Left ventricle myocardium superior (tissue), 1 donor: ENCODE measurements around the gene KHK. TPM values are rescaled to one million over a fixed set of nuclear protein-coding genes. Genes with fewer than 3 reads are reported as not detected.
"Not testable (repeated sequence)": the region's sequence is repeated elsewhere in the genome, so short reads cannot be mapped to it uniquely, and the experiment has no call there.

Source experiments
- ATAC-seq: fragments of 200-7000 bp; cut with Tn5 transposase; one replicate; pipeline ENCODE4 v1.9.1; 2020; ENCODE audit warnings: mild to moderate bottlenecking, moderate library complexity
- DNase-seq: peaks from one replicate; pipeline ENCODE4 v3.0.0-alpha.2; 2020
- intact Hi-C: fragments of 100-400 bp; cut with micrococcal nuclease; formaldehyde crosslinking; loops from one replicate; pipeline ENCODE4 v1.11.0; 2022
- total RNA-seq: library from RNA; stranded (reverse); fragmentation: NEBNext Ultra II Directional; extraction: Animal tissue kit (Norgen Biotek cat#: 25700); gene quantifications from one replicate; pipeline ENCODE4 v1.2.1, GENCODE V29; 2021
- donor health status: DM: no; HTN: yes; CAD: no; lungs with severe emphysema.

The KHK gene
- total RNA-seq, 1 donor from 2014 or later = 4.0 TPM

DNA sequence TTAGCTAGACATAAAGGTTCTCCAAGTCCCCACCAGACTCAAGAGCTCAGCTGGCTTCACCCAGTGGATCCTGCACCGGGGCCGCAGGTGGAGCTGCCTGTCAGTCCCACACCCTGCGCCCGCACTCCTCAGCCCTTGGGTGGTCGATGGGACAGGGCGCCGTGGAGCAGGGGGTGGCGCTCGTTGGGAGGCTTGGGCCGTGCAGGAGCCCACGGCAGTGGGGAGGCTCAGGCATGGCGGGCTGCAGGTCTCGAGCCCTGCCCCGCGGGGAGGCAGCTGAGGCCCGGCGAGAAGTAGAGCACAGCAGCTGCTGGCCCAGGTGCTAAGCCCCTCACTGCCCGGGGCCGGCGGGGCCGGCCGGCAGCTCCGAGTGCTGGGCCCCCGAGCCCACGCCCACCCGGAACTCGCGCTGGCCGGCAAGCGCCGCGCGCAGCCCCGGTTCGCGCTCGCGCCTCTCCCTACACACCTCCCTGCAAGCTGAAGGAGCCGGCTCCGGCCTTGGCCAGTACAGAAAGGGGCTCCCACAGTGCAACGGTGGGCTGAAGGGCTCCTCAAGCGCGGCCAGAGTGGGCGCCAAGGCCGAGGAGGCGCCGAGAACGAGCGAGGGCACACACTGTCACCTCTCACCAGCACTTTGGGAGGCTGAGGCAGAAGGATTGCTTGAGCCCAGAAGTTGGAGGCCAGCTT, 25.0 kb downstream of the KHK start:
- intact Hi-C loops, ATAC-seq, DNase-seq: not testable (repeated sequence)

DNA sequence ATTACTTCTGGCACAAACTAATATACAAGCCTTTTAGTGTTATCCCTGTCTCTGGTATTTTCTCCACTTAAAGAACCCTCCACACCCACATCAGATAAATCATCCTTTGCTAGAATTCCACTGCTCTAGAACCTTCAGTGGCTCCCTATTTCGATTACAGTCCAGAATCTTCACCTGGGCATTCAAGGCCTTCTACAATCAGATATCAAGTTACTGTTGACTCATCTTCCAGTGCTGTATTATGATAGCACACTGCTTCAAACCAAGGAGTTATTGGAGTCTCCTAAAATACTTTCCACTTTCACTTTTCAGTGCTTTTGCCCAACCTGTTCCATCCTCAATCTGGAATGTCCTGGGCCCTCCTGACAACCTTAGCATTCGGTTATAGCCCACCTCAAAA, 28.9 kb downstream of the KHK start:
- intact Hi-C loops = no loop called here
- ATAC-seq = no peak
- no peak for DNase-seq

DNA sequence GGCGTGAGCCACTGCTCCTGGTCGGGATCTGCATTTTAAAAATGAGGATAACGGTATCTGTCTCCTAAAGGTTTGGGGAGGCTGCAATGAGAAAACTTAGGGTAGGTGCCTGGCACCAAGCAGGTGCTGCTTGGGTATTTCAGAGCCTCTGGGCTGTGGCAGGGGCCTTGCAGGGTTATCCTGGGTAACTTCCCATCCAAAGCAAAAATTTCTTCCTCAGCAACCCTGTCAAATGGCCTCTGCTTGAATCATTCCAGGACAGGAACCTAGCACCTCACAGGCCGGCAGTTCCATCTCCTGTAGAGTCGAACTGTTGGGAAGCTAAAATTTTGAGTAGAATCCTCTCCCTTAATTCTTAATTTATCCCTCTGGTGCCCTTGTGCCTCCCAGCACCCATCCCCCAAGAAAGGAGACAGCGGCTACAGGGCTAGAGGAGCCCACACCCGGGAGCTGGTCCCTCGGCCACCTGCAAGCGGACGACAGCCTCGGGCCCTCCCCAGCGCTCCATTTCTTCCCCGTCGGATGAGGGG, 31.5 kb downstream of the KHK start:
- no peak for DNase-seq
- intact Hi-C loops = no loop called here

DNA sequence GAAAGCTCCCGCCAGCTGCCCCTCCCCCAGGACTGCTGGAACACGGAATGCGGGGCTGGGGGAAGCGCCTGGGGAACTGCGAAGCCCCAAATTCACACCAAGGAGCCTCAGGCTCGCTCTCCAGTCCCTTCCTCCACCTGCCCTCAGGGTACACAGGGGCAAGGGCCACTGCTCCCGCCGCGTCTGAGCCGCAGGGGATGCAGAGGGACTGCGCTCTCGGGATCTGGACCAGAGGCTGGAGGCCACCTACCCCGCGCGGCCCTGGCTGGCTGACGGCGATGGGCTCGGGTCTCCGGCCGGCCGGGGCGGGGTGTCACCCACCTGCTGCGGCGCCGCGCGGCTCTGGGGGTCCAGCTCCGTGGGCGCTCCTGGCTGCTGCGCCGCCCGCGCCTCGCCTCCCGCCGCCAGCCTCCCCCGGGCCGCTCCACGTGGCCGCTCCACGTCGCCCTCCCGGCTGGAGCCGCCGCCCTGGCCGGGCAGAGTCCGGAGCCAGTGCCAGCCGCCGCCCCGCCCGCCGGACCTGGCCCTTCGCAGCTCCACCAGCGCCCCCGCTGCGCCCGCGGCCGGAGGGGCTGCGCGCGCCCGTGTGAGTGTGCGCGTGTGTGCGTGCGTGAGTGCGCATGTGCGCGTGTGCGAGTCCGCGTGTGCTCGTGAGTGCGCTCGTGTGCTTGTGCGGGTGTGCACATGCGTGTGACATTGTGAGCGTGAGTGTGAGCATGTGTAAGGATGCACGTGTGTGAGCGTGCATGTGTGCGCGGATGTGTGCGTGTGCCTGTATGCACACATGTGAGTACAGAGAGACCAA, 32.2 kb downstream of the KHK start, which contains the start of gene CGREF1:
CGREF1 (minus strand) TSS at position 604 of the 805 bp plus-strand sequence. CDS start 14,762 bp downstream, outside the sequence.
- DNase-seq (no peak), ATAC-seq (no peak)
- intact Hi-C loops = no loop called here

More for the DNA sequence above, 31.5 kb downstream of the KHK start:
- ATAC-seq = no peak

DNA sequence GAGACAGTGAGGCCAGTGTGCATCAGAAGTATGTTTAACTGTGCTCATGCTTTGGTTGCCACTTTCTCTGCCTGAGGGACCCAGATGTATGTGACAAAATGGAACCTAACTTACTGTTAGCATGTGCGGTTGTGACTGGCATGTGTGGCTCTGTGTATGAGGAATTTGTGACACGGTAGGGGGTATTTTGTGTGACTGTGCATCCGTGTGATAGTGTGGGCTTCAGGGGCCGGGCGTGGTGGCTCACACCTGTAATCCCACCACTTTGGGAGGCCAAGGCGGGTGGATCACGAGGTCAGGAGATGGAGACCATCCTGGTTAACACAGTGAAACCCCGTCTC, 32.7 kb downstream of the KHK start:
- ATAC-seq, intact Hi-C loops, DNase-seq: not testable (repeated sequence)

DNA sequence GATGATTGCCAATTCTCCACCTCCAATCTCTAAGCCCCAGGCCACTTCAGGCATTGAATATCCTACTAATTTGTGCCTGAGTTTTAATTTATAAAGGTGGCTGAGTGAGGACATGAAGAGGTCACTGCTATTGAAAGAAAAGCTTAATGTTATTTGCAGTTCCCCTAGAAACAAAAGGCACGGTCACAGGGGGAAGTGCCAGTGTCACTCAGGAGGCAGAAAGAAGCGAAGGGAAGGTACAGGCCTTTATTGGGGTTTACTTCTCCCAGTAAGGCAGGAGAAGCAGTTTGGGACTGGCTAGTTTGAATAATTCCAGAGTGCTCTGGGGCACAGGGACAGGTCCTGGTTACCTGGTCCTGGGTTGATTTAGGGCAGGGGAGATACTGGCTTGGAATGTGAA, 35.3 kb downstream of the KHK start:
- intact Hi-C loops = no loop called here
- ATAC-seq (no peak), DNase-seq (no peak)

DNA sequence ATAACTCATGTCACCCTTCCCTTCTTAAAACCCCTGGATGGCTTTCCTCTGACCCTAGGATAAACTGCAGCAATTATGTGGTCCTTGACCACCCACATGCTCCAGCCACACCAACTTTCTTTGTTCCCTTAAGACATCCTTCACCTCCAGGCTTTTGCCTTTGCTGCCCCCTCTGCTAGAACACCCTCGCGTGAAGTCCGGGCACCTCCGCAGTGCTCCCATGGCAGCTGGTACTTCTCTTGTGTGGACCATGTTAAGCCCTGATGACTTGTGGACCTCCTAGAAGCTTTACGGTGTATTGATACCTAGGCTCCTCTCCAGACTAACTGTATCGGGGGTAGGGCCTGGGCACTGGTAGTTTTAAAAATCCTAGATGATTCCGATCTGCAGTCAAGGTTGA, 36.2 kb downstream of the KHK start:
- intact Hi-C loops = no loop called here
- ATAC-seq = no peak
- DNase-seq = no peak

DNA sequence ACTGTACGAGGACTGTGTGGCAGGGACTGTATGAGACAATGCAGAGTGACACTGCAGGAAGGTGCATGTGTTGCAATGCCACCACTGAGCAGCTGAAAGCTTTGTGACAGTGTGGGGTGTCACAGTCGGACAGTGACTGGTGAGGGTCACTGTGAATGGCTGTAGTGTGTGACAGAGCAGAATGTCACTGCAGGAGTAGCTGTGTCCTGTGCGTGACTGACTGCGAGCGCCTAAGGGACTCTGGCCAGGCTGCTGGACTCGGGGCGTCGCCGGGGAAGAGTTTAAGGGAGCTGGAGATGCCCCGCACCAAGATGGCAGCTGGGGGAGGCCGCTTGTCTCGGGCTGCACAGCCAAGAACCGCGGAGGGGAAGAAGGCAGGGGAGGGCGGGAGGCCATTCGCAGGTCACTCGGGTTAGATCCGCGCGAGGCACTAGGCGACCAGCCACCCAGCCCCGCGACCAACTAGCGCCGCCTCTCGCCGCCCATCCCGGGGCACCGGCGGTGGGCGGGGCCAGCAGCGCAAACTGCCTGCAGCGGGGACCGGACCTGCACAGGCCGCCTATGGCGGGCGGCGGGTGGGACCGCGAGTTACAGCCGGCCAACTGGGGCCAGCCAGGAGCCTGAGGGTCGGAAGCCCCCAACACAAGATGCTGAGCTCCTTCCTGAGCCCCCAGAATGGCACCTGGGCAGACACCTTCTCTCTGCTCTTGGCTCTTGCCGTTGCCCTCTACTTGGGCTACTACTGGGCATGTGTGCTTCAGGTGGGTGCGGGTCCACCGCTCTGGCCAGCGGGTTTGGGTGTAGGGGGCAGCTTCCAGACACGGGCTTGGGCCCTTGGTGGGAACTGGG, 37.0 kb downstream of the KHK start, which contains the start of gene ABHD1:
ABHD1 (plus strand) TSS at position 514 of the 849 bp plus-strand sequence; CDS start at position 648, 134 bp downstream.
- ATAC-seq (peak; percentile 92), DNase-seq (peak; percentile 88)
- intact Hi-C loops = no loop called here

DNA sequence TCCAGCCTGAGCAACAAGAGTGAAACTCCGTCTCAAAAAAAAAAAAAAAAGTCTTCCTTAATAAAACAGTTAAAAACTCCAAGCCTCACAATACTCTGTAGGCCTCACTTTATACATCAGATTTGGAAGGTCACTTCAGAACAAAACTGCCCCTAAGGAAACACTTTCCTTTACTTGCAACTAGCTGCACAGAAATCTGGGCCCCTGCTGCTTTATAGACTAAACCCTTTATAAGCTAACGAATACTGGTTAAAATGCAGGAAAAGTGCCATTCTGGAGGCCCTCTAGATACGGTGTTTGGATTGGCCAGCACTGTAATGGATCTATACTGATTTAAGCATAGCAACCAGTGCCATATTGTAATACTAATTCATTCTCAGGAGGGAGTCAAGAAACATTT, 38.5 kb downstream of the KHK start:
- intact Hi-C loops = no loop called here
- no peak for ATAC-seq
- no peak for DNase-seq

DNA sequence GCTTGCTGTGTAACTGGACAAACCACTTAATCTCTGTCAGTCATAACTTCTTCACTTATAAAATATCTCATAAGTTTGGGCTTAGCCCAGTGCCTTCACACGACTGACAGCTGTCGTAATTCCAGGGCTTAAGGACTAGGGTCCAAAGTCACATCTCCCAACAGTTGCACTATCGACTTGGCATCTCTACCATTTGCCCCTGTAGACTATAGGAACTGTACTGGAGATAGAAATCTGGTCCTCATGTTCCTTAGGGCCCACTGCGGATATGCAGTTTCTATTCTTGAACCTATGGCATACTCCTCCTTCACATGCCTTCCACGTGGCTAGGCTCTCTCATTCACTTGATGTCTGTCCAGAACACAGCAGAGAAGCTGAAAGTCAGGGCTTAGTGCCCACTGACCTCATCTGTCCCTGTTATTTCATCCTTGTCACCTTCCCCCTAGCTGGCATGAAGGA, 39.7 kb downstream of the KHK start:
- intact Hi-C loops = no loop called here
- ATAC-seq (peak; percentile 57), DNase-seq (no peak)

DNA sequence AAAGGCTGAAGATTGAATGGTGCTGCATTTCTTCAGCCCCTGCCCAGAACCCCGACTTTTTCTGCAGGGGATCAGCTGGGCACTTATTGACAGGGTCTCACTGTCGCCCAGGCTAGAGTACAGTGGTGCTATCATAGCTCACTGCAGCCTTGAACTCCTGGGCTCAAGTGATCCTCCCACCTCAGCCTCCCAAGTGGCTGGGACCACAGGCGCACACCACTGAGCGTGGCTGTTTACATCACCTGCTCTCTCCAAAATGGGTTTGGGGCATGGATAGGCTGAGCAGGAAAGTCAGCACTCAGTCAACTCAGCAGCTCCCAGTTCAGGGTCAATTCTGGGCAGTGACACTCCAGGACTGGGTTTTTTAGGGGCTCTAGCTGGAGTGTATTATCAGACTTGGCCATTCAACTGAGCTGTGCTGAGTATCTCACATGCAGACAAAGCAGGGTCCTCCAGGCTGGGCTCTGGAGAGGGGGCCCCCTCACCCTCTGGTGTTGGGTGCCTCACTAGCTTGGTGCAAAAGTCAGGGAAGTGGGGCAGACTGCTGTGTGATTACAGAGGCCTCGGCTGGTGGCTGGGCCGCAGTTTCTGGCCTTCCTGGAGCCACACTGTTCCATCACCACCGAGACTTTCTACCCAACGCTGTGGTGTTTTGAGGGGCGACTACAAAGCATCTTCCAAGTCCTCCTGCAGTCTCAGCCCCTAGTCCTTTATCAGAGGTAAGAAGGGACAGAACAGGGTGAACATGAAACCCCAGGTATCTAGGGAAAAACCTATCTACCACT, 41.5 kb downstream of the KHK start:
- ATAC-seq (no peak), DNase-seq (no peak)
- intact Hi-C loops = no loop called here

DNA sequence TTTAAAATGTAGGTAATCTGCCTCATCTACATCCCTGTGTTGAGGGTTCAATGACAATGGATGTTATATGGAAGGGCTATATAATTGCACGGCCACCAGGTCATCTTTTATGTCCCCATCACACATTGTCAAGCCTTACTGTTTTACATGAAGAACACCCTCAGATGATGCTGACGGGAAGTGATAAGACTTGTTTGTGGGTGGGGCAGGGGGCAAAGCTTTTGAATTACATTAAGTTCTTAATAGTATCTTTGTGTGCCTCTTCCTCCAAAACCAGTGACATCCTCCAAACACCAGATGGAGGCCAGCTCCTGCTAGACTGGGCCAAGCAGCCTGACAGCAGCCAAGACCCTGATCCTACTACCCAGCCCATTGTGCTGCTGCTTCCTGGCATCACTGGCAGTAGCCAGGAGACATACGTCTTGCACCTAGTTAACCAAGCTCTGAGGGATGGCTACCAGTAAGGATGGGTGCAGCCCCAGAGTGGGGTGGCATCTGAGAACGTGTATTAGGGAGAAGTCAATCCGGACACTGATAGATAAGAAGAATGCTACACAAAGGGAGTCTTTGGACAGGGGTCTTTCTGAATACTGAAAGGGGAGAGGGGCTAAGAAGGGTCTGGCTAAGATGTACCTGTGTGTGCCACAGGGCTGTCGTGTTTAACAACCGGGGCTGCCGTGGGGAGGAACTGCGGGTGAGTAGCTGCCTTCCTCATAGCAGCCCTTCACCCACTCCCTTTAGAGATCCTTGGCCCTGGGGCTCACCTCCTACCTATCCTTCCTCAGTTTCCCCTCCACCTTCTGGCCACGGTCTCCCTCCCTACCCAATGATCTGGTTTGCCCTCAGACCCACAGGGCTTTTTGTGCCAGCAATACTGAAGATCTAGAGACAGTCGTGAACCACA, 42.3 kb downstream of the KHK start:
- no peak for ATAC-seq
- DNase-seq = no peak
- intact Hi-C loops = no loop called here

DNA sequence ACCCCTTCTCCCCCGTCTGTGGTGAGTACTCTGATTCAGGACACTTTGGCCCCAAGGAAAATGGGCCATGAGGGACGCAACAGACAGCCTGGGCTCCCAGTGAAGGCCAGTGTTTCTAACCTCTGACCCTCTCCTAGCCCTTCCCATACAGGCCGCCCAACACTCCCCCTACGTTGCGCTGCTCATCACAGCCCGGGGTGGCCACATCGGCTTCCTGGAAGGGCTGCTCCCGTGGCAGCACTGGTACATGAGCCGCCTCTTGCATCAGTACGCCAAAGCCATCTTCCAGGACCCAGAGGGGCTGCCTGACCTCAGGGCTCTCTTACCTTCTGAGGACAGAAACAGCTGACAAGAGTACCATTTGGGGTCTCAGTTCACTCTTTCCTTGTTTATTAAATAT, 43.8 kb downstream of the KHK start:
- intact Hi-C loops = no loop called here
- DNase-seq = no peak
- no peak for ATAC-seq

DNA sequence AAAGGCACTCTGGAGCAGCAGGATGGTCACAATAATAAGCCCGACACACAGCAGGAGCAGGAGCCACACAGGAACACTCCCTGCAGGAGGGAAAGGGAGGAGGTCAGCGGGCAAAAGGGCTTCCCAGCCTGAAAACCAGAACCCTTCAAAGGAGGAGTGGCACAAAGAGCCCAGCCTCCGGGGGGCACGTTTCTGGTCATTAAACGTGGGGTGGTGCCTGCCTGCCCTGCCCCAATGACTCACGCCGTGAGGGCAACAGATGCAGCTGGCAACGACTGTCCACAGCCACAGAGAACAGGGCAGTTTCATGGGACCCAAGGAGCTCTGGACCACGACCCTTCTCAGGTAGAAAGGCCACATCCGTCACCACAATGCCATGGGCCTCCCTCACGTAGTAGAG, 44.9 kb downstream of the KHK start:
- intact Hi-C loops = no loop called here
- ATAC-seq = no peak

DNA sequence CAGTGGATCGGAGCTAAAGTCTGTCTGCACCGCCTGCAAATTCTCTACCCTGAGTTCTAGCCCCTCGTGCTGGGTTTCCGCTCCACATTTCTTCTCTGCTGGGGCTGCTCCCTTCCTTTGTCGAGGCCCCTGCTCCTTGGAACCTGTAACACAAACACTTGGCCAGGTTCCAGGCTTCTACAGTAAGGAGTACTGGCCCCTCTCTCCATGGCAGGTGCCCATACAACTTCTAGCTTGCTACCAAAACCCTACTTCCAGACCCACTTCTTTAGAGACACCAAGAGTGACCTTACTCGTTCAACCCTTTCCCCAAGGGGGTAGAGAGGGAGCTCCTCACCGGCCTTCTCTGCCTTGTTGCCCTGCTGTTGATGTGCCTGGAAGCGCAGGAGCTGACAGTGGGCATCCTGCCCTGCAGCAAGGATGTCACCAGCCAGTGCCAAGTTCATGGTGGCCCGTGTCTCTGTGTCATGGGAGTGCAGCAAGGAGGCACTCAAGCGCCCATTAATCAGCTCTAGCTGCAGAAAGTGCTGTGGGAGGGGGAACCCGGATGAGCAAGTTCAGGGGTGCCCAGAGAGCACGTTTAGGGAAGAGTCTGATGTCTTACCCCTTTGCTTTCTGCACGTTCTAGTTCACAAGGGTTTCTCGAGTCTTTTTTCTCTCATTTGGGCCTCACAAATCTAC, 46.8 kb downstream of the KHK start:
- intact Hi-C loops = no loop called here

More for the DNA sequence above, 44.9 kb downstream of the KHK start:
- no peak for DNase-seq

DNA sequence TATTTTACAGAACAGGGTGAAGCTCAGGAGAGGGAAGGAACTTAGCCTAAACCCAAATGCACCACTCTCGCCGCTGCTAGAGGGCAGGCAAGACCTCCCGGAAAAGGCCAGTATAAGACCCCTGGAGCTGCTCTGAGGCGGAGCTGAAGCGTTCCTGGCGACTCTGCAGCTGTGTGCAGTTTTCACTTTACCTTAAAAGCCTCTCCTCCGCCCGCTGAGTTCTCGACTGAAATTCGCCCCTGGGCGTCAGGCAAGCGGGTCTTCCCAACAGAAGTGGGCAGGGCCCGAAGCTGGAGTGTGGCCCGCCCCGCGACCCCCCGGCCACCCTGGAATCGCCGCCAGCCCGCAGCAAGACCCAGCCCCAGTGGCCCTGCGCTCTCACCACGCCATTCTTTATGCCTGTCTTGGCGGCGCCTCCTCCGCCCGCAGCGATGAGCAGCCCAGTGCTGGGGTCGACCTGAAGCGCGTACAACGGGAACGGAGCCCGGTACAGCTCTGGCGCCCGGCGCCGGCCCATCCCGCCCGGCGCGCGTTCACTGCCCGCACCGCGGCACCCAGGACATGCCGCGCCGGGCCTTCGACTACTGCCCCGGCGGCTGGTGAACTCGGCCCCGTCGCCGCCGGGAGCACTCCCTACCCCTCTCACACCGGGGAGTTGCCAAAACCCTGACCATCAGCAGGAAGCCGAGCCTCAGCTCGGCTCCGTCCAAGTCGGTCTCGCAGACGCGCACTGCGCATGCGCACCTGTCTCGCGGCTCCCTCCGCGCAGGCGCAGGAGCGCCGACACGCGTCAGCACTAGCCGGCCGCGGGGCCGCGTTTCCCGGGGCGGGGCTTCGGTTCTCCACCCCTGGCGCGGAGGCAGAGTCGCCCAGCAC, 47.6 kb downstream of the KHK start, which contains the start of gene PREB:
PREB (minus strand) TSS at position 732 of the 876 bp plus-strand sequence; CDS start at position 517, 215 bp downstream.
- intact Hi-C loops = no loop called here

More for the DNA sequence above, 46.8 kb downstream of the KHK start:
- DNase-seq = peak; percentile 41
- no peak for ATAC-seq

More for the DNA sequence above, 47.6 kb downstream of the KHK start, which contains the start of gene PREB:
- DNase-seq = peak; percentile 99
- peak; percentile 96 for ATAC-seq
